ENCODE results near the gene TNFRSF11A.

TNFRSF11A gene

DNA sequence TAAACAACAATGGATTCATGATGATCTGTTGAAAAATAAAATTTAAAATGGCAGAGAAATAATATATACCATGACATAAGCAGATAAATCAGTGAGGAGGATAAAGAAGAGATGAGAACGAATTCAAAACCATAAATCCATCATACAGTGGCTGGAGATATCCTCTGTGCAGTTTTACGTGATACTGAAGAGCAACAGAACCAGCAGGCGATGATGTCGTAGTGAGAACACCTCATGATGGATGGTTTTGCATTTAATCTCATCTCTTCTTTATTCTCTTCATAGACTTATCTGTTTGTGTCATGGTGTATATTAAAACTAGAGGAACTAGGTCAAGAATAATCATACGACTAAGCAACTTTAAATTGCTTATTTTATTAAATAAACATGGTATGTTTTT lies 56.3 kb downstream of the TNFRSF11A start:
- no peak for DNase-seq (ENCODE audit: low read depth in 2 of 2)

DNA sequence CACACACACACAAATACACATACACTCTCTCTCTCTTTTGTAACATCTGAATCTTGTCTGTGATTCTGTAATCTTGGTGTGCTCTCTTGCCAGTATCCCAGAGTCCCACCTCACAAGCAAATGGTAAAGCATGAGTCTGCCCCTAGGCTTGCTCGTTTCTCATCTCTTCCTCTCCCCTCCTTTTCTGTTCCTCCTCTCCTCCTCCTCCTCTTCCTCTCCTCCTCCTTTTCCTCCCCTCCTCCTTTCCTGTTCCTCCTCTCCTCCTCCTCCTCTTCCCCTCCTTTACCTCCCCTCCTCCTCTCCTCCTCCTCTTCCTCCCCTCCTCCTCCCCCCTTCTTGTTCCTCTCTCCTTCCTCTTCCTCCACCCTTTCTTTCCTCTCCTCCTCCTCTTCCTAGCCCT lies 59.0 kb downstream of the TNFRSF11A start:
- no peak for DNase-seq (ENCODE audit: low read depth in 2 of 2)

DNA sequence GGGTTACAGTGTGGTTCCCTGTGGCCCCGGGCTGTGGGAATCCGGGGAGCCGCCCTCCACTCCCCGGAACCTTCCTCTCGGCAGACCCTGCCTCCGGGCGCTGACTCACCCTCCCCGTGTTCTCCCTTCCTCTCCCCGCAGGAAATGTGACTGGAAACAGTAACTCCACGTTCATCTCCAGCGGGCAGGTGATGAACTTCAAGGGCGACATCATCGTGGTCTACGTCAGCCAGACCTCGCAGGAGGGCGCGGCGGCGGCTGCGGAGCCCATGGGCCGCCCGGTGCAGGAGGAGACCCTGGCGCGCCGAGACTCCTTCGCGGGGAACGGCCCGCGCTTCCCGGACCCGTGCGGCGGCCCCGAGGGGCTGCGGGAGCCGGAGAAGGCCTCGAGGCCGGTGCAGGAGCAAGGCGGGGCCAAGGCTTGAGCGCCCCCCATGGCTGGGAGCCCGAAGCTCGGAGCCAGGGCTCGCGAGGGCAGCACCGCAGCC lies 59.5 kb downstream of the TNFRSF11A start:
- DNase-seq (ENCODE audit: low read depth in 2 of 2) = no peak

DNA sequence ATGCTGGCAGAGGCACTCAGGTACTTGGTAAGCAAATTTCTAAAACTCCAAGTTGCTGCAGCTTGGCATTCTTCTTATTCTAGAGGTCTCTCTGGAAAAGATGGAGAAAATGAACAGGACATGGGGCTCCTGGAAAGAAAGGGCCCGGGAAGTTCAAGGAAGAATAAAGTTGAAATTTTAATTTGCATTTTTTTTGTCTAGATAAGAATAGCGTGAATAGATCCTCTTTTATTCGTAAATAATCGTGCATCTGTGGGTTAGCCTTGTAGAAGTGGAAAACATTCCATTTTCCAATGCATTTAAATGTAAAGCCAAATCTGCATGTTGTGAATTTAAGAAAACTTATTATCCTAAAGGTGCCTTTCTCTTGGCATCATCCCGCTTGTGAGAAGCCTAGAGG lies 61.0 kb downstream of the TNFRSF11A start:
- no peak for DNase-seq (ENCODE audit: low read depth in 2 of 2)

DNA sequence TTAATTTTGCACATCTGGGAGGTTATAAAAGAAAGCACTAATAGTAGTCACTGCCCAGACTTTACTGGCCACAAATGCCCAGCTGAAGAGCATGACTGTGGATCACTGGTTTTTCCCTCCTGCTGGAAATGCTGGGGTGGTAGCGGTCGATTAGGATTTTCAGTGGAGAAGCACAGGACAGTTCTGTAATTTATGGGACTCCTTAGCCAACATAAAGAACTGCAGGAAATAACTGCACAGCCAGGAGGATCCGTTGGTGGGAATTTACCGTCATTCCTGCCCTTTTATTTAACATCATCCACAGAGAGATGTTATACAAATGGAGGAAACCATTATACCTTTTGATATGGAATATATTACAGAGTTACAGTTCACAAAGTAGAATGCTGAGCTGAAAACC lies 61.5 kb downstream of the TNFRSF11A start:
- DNase-seq (ENCODE audit: low read depth in 2 of 2) = no peak

DNA sequence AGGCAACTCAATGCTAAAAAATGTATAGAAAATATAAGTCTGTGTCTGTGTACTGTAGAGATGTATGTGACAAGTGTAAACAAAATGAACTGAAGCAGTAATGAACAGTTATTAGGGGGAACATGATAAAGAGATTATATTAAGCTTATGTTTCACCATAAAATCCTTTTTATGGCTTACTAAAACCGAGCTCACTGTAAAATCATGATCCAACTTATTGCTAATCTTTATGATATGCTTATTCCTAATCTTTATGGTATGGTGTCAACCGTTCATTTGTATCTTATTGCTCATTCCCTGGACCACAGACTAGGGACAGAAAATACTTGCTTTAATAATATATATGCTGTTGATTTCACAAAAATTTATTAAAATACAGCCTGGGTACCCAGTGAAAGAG lies 62.1 kb downstream of the TNFRSF11A start:
- no peak for DNase-seq (ENCODE audit: low read depth in 2 of 2)

DNA sequence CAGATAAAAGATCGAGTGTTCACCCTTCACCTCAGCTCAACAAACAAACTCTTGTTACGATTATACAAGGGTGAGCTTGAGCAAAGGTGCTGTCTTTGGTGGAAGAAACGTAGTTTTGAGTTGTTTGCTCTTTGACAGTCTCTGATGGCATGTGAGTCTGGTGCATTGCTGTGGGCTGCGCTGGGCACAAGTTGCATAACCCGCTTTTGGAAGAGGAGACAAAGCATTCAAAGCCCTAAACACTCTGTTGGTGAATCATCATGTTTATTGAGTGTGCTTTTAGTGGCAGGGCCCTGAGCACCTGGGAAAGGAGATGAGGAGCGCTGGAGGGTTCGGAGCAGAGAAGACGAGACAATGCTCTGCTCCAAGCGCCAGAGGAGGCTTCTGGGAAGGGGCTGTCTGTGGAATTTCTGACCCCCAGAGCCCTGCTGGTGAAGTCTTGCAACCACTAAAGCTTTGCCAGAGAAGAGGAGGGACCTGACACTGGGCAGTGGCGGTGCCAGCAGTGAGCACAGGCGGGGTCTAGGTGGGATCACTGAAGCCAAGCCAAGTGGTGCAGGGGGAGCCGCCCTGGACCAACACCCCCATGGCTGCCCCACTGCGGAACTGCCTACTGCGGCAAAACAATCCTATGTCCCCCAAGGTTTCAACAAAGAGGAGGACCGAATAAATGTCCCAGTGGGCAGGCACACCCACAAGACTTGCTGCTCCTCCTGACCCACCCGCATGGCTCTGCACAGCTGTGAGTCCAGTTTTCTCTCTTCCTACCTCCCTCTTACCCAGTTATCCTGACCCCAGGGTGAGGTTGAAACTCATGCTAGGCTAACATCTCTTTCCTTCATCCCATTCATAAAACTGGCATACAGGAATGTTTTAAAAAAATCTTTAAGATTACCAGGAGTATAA lies 64.0 kb downstream of the TNFRSF11A start:
- no peak for DNase-seq (ENCODE audit: low read depth in 2 of 2)

DNA sequence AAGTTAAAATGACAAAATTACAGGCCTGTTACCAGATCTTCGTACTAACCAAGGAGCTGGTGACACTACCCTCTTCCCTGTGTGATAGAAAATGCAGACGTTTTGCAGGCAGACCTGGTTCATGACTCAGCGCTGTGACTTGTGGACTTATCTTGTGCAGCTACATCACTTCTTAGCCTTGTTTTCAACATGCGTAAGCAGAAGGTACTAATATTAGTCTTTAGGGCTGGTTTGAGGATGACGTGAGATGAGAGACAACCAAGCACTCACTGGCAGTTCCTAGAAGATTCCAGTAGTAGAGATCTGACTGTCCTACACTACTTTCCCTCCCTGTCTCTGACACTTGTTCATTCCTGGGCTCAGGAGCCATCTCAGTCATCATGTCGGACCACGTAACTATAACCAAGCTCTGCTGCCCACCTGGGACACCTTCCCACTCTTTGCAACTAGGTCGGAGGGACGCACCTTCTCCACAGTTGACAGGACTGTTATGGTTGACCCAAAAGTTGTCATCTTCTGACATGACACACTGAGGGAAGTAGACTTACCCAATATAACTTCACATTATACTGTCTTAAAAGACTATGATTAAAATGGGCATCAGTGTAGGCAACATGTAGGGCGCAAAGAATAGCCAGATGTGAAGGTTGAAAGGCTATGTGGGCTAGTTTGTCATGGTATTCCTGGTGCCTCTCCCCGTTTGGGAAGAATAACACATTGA lies 64.8 kb downstream of the TNFRSF11A start:
- DNase-seq (ENCODE audit: low read depth in 2 of 2) = no peak

DNA sequence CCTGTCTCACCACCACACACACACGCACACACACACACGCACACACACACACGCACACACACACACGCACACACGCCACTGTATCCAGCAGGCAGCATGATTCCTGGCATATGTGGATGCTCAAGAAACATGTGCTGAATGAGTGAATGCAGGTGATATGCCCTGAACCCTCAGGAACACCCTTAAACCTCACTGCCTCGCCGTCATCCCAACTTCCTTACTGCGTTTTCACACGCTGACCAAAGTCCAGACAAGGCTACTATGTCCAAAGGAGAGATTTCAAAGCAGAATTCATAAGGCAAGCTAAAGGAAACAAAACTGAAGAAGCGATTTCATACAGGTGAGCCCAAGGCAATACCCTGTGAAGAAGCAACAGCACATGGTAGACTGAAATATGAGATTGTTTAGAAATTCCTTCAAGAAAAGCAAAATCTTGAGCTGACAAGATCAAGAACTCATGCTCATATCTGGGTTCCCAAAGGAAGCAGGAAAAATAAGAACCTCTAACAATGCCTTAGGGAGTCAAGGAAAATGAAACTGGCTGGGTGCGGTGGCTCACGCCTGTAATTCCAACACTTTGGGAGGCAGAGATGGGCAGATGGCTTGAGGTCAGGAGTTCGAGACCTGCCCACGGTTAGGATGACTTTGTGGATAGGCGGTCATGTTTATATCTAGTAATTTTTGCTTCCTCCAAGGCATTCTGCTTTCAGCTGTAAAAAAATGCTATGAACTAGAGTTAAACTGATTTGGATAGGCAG lies 69.1 kb downstream of the TNFRSF11A start:
- DNase-seq (ENCODE audit: low read depth in 2 of 2) = no peak

DNA sequence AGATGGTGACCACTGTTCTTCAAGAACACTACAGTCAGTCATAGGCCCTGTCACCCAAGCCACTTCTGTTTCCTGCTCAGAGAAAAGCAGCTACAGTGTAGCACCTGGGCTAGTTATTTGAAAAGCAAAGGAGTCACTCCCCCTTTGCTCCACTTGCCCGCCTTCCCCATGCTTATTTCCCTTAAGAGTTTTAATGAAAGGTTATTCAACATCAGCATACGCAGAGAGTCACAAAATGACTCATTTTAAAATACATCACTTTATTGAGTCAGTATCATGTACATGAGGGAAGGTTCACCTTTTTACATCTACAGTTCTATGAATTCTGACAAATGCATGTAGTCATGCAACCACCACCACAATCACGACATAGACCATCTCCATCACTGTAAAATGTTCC lies 71.3 kb downstream of the TNFRSF11A start:
- no peak for DNase-seq (ENCODE audit: low read depth in 2 of 2)

DNA sequence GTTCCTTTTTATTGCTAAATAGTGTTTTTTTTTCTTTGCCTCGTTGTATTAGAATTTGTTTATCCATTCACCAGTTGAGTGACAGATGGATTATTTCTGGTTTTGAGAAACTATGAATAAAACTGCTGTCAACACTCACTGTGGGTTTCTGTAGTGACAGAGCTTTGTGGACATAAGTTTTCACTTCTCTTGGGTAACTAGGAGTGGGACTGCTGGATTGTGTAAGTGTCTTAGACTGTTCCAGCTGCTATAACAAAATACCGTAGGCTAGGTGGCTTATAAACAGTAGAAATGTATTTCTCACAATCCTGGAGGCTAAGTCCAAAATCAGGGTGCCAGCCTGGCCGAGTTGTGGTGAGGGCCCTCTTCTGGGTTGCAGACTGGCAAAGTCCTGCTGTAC lies 71.9 kb downstream of the TNFRSF11A start:
- DNase-seq (ENCODE audit: low read depth in 2 of 2) = no peak

DNA sequence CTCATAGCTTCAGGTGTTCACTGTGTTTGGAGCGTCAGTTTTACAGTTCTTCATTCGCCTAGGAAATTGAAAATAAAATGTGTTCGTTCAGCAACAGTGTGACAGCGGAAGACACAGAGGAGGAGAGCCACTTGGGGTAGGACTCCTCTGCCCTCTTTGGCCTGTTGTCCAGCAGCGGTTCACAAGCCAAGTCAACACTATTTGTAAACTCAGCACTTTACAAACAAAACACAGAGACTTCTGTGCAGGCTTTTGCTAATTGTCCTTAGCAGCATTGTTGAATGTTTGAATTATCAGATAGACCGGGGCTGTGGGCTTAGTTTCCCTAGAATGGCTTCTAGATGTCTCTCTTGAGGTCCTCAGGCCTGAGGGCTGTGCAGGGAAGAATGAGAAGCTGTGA lies 73.2 kb downstream of the TNFRSF11A start:
- DNase-seq (ENCODE audit: low read depth in 2 of 2) = no peak

DNA sequence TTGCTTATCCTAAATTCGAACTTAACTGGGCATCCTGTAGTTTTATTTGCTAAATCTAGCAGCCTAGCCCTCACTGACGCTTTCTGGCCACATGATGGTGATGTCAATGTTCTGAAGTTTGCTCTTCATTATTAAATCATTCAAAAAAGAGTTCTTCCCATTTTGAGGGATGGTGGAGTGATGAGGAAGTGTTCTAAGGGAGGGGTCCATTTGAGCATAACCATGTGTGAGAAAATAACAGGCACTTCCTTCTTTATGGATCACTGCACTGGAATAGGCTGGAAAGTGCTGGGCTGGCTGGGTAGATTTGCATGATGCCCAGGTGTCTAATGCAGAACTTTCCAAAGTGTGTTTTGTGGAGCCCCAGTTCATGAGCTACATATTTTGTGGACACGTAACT lies 74.2 kb downstream of the TNFRSF11A start:
- no peak for DNase-seq (ENCODE audit: low read depth in 2 of 2)

DNA sequence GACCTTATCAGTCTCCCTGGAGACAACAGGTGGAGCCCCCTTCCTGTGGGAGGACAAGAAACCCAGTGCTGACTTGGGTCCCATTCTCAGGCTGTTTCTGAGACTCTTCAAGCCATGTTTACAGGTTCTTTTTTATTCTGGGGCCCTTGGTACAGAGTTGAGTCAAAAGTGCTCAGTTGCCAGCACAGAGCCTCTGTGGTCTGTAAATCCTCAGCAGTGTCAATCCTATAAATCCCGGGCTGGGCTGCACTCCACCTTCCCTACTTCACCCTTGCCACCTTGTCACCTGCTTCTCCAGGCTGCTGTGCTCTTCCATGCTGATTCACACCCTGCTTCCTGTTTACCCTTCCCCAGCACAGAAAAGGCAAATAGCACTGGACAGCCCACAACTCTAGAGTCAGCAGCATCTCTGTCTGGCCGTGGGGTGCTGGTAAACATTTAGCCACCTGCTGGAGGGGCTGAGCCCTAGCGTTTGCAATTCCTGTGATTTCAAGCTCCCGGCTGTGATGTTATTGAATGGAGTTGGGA lies 74.7 kb downstream of the TNFRSF11A start:
- no peak for DNase-seq (ENCODE audit: low read depth in 2 of 2)

DNA sequence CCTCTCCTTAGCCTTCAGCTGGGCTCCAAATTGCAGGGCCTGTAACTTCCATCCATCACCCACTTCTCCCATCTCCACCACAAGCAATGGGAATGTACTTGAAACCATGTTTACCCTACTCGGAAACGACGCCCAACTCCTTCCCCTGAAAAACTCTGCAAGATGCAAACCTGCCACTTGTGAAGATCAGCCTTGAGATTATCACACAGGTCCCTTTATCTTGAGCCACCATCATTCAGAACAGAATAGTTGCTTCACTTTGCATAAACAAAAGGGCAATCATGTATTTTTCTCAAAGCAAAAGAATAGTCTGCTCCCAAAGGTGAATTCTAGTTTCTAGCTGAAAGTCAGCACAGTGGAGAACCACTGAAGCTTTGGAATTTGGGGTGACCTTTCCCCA lies 75.8 kb downstream of the TNFRSF11A start:
- no peak for DNase-seq (ENCODE audit: low read depth in 2 of 2)

DNA sequence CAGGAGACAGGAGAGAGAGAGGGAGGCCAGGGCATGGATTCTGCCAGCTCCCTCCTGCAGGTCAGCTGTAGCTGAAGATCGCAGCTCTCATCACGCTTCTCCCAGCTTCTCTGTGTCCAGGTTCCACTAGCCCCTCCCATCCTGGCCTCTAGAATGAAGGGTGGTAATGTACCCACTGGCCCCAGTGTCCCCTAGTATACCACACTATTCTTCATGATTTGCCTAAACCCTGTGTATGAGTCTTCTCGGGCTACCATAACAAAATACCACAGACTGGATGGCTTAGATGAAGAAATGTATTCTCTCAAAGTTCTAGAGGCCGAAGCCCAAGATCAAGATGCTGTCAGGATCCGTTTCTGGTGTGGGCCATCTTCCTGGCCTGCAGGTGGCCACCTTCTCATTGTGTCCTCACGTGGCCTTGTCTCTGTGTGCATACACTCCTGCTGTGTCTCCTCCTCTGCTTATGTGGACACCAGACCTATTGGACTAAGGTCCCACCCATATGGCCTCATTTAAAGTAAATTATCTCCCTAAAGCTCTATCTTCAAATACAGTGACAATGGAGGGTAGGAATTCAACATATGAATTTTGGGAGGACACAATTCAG lies 77.3 kb downstream of the TNFRSF11A start:
- DNase-seq (ENCODE audit: low read depth in 2 of 2) = no peak

DNA sequence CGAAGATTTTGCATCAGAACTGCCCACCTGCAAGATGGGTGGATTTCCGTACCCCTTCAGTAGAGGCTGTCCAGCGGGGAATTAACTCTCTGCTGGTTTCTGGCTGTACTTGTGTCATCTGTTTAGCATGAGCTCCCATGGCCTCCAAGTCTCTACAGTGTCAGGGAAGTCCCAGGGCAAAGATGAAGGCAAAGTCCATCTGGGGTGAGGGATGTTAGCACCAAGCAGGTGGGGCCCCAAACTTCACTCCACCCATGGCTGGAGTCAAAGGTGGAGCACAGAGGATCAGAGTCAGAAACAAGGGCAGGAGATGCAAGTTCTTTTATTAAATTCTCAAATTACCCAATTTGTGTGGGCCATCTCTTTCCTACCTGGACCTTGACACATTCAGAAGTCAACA lies 78.0 kb downstream of the TNFRSF11A start:
- no peak for DNase-seq (ENCODE audit: low read depth in 2 of 2)

DNA sequence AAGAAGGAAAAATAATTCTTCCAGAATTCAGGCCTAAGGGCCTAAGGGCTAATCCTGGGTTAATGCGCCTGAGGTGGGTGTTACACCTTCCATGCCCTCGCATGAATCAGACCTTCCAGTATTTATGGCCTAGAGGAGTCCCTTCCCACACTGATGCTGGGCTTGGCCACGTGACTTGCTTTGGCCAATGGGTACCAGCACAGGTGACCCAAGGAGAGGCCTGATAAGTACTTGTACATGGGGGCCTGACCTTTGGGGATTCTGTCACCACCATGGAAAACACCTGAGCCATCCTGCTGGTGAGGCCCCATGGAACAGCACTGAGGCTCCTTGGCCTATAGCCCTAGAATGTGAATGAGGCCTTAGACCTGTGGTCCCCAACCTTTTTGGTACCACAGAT lies 79.8 kb downstream of the TNFRSF11A start:
- DNase-seq (ENCODE audit: low read depth in 2 of 2) = no peak

DNA sequence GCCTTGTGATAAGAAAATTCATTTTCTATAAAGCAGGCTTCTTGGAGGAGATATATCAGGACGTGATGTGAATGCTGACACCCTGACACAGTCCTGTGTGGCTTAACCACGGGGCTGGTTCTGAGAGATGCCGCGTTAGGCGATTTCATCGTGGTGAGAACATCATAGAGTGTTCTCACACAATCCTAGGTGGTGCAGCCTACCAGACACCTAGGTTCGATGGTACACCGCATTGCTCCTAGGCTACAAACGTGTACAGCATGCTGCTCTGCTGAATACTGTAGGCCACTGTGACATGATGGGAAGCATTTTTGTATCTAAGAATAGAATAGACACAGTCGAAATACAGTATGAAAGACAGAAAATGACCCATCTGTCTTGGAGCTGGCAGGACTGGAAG lies 82.5 kb downstream of the TNFRSF11A start:
- no peak for DNase-seq (ENCODE audit: low read depth in 2 of 2)

DNA sequence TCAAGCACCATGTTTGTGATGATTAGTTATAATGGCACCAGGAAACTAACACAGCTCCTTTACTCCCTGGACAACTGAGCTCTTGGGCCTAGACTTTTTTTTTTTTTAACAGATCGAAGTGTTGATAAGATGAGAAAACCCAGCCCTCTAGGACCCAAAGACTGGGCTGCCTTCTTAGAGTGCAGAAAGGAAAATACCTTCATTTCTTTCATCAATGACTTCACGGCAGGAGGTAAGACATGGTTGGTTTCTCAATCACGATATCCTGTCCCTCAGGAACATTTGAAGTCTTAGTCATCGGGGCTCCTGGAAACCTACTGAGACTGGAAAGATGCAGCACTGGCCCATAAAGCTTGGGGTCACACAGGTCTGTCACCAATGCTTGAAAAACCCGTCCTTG lies 84.7 kb downstream of the TNFRSF11A start:
- no peak for DNase-seq (ENCODE audit: low read depth in 2 of 2)

DNA sequence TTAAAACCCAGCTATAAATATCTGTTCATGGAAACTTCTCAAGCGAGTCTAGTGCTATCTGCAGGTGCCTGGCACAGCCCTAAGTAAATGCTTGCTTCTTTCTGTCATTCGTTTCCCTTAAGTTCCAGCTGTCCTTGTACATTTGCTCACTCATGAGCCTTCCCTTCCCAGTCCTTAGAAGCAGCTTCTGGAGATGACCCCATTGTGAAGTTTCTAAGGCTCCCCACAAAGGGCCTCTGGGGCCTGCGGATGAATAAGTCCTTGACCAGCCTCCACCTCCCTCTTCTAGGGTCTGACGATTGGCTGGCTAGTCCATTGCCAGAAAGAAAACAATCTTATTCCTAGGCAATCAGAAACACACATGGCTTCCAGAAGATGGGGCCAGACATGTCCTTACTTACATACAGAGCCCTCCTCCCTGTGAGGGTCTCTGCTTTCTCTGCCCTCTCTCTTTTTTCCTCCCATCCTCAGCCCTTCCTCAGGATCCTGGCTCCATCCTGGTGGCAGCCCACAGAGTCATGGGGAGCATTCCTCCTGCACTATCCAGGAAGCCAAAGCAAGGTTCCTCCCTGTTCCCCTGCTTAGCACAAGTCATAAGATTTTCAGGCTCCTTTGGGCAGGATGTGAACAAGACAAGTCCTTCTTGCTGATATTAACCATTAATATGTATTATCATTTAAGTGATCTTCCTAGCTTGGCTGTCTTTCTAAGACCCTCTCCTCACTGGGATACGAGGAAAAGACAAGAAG lies 87.3 kb downstream of the TNFRSF11A start:
- DNase-seq (ENCODE audit: low read depth in 2 of 2) = no peak

Measured in stimulated activated CD8-positive, alpha-beta memory T cell treated with anti-CD3 and anti-CD28 coated beads, Interleukin-2, amount 100 ng/mL, for 48 hours (primary cell).